ENCODE data around the gene GPR132.
"Not testable (repeated sequence)": the region's sequence is repeated elsewhere in the genome, so short reads cannot be mapped to it uniquely, and the experiment has no call there.

The GPR132 gene

GRCh38 chr14:105034315-105035039, 30.8 kb downstream of the GPR132 start:
- no peak for DNase-seq

- DNase-seq: not testable (repeated sequence)
Measured at GRCh38 chr14:105033412-105033900, 31.8 kb downstream of the GPR132 start.

- not testable (repeated sequence) for DNase-seq
Measured at GRCh38 chr14:105032451-105032901, 32.8 kb downstream of the GPR132 start.

- DNase-seq: no peak
Measured at GRCh38 chr14:105030836-105031396, 34.3 kb downstream of the GPR132 start.

GRCh38 chr14:105030194-105030593, 35.0 kb downstream of the GPR132 start:
- no peak for DNase-seq

GRCh38 chr14:105029402-105029801, 35.8 kb downstream of the GPR132 start:
- DNase-seq: no peak

GRCh38 chr14:105028251-105028927, 36.8 kb downstream of the GPR132 start:
- no peak for DNase-seq

GRCh38 chr14:105027718-105028117, 37.5 kb downstream of the GPR132 start:
- DNase-seq: not testable (repeated sequence)

GRCh38 chr14:105026802-105027563, 38.2 kb downstream of the GPR132 start:
- DNase-seq: peak; percentile 9

GRCh38 chr14:105026033-105026785, 39.0 kb downstream of the GPR132 start:
- no peak for DNase-seq

- DNase-seq: no peak
Measured at GRCh38 chr14:105025429-105025828, 39.8 kb downstream of the GPR132 start.

GRCh38 chr14:105023791-105024480, 41.3 kb downstream of the GPR132 start:
- no peak for DNase-seq

GRCh38 chr14:105023144-105023543, 42.1 kb downstream of the GPR132 start:
- DNase-seq: no peak

GRCh38 chr14:105022276-105022670, 43.0 kb downstream of the GPR132 start:
- DNase-seq: no peak

GRCh38 chr14:105021656-105022275, 43.5 kb downstream of the GPR132 start:
- peak; percentile 63 for DNase-seq

- peak; percentile 99 for DNase-seq
Measured at GRCh38 chr14:105020815-105021655, 44.2 kb downstream of the GPR132 start, which contains the start of gene CDCA4. TSS of gene CDCA4 (minus strand) at chr14:105021083. CDS start at chr14:105011929, 9,154 bp downstream.

- peak; percentile 33 for DNase-seq
Measured at GRCh38 chr14:105019861-105020814, 45.1 kb downstream of the GPR132 start.

GRCh38 chr14:105018414-105018813, 46.8 kb downstream of the GPR132 start:
- DNase-seq: no peak

- DNase-seq: no peak
Measured at GRCh38 chr14:105015905-105016304, 49.3 kb downstream of the GPR132 start.
